Measurements from ENCODE around the gene UBN1. TPM values are rescaled to one million over a fixed set of nuclear protein-coding genes. Genes with fewer than 3 reads are reported as not detected.
"Not testable (repeated sequence)": the region's sequence is repeated elsewhere in the genome, so short reads cannot be mapped to it uniquely, and the experiment has no call there.

UBN1 gene
- total RNA-seq, 4 donors from 2014 or later = 12.3 to 22.7 (median 19.6) TPM

DNA sequence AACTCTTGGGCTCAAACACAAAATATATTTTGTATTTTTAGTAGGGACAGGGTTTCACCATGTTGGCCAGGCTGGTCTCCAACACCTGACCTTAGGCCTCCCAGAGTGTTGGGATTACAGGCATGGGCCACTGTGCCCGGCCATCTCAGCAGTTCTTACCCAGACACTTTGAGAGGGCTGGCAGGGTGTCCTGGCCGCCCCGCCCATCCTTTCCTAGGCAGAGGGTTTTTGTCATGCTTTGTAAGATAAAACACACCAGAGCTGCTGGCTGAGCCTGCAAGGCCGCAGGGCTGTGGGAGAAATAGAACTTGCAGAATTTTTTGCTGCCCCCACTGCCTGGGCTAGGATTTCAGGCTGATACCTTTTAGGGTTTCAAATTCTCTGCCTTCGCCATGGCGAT, 80.9 kb downstream of the UBN1 start:
- Histone ChIP-seq H3K9me3 (peaks cover 0 to 4% (median 0%) of the 10 kb centered on the region in 3 donors), H3K27ac (peak overlapping the region; percentile 14 to 97 (median 90)), H3K4me3 (no peak overlapping the region), H3K4me1 (peaks cover 20 to 95% (median 50%) of the 10 kb centered on the region in 3 donors), H3K36me3 (peaks cover 0 to 62% (median 6%) of the 10 kb centered on the region in 3 donors), H3K27me3 (peaks cover 0 to 3% (median 0%) of the 10 kb centered on the region in 4 donors)
- DNase-seq = no peak
- intact Hi-C loops (cut with DNase I) = no loop called here
- WGBS, 2 donors = 71 to 83% methylated on average over 4 to 6 of the region's 6 CpGs
- TF ChIP-seq POLR2A (IDR thresholded peaks at IDR 0.05) = no peak
- TF ChIP-seq, protein P1, sequence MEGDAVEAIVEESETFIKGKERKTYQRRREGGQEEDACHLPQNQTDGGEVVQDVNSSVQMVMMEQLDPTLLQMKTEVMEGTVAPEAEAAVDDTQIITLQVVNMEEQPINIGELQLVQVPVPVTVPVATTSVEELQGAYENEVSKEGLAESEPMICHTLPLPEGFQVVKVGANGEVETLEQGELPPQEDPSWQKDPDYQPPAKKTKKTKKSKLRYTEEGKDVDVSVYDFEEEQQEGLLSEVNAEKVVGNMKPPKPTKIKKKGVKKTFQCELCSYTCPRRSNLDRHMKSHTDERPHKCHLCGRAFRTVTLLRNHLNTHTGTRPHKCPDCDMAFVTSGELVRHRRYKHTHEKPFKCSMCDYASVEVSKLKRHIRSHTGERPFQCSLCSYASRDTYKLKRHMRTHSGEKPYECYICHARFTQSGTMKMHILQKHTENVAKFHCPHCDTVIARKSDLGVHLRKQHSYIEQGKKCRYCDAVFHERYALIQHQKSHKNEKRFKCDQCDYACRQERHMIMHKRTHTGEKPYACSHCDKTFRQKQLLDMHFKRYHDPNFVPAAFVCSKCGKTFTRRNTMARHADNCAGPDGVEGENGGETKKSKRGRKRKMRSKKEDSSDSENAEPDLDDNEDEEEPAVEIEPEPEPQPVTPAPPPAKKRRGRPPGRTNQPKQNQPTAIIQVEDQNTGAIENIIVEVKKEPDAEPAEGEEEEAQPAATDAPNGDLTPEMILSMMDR (IDR thresholded peaks at IDR 0.05) = no peak

DNA sequence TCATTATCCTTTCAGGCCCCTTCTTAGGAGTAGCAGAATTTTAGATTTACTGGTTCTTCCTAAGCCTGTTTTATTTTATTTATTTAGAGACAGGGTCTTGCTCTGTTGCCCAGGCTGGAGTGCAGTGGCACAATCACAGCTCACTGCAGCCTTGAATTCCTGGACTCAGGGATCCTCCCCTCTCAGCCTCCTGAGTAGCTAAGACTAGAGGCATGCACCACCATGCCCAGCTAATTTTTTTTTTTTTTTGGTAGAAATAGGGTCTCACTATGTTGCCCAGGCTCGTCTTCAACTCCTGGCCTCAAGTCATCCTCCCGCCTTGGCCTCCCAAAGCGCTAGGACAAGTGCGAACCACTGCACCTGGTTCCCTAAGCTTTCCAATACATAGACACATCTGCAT, 82.3 kb downstream of the UBN1 start:
- H3K9me3 ChIP-seq; H3K27me3 ChIP-seq; DNase-seq; intact Hi-C loops (cut with DNase I): not testable (repeated sequence)
- Histone ChIP-seq H3K4me1 (peaks cover 23 to 95% (median 45%) of the 10 kb centered on the region in 3 donors), H3K27ac (peak overlapping the region in 3 of 4 donors; percentile 83 to 97 (median 97)), H3K4me3 (peak overlapping the region in 1 of 4 donors; percentile 86), H3K36me3 (peaks cover 0 to 67% (median 3%) of the 10 kb centered on the region in 3 donors)
- 83 to 91% methylated on average over 4 of the region's 4 CpGs for WGBS, 2 donors

DNA sequence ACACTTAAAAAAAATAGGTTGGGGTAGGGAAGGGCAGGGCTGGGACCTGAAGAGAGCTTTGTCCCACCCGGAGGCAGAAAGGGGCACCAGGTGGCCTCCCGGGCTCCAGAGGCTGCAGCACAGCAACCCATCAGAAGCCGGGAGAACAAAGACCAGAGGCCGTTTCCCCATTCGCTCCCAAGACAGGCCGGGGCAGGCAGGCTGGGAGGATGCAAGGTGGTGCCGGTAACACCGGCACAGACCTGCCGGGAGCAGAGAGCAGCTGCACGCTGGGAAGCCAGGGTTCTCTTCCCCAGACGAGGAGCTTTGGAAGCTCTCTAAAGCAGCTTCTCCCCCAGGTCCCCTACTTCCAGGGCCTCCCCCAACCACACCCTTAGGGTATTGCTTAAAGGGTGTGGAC, 84.1 kb downstream of the UBN1 start:
- Histone ChIP-seq H3K4me3 (peak overlapping the region in 3 of 4 donors; percentile 40 to 94 (median 86)), H3K36me3 (peaks cover 0 to 73% (median 3%) of the 10 kb centered on the region in 3 donors), H3K9me3 (peaks cover 0 to 4% (median 0%) of the 10 kb centered on the region in 3 donors), H3K27me3 (peaks cover 0 to 25% (median 0%) of the 10 kb centered on the region in 4 donors), H3K4me1 (peaks cover 17 to 95% (median 36%) of the 10 kb centered on the region in 3 donors), H3K27ac (peak overlapping the region; percentile 79 to 99 (median 97))
- WGBS, 2 donors = 50 to 52% methylated on average over 2 to 9 of the region's 11 CpGs
- TF ChIP-seq, protein P1 (IDR thresholded peaks at IDR 0.05) = no peak
- TF ChIP-seq POLR2A (IDR thresholded peaks at IDR 0.05) = peak in 1 of 4 donors; percentile 31
- DNase-seq = no peak
- intact Hi-C loops (cut with DNase I) = no loop called here

Other genes starting within 250 kb of the UBN1 start
- gene UBALD1, start 232.6 kb upstream of the UBN1 start, total RNA-seq = 10 to 100 TPM in 1 of 4 donors, 1 to 10 TPM in 3; 5.9 to 17.0 (median 9.6) TPM
- gene MGRN1, start 222.7 kb upstream of the UBN1 start, total RNA-seq = 10 to 100 TPM; 15.8 to 25.6 (median 22.0) TPM
- 10 to 100 TPM; 18.5 to 27.8 (median 21.0) TPM for gene NUDT16L1, start 153.9 kb upstream of the UBN1 start, total RNA-seq
- 10 to 100 TPM in 2 of 4 donors, 1 to 10 TPM in 2; 9.4 to 22.7 (median 11.5) TPM for gene ANKS3, start 113.2 kb upstream of the UBN1 start, total RNA-seq
- under 1 TPM in 3 of 4 donors, not detected in 1; 0.21 to 0.42 (median 0.38) TPM for gene DNAAF8, start 112.9 kb upstream of the UBN1 start, total RNA-seq
- 1 to 10 TPM; 4.5 to 9.7 (median 8.4) TPM for gene ZNF500, start 80.3 kb upstream of the UBN1 start, total RNA-seq
- not detected for gene SEPTIN12, start 59.1 kb upstream of the UBN1 start, total RNA-seq
- 10 to 100 TPM in 1 of 4 donors, 1 to 10 TPM in 2, not detected in 1; 4.8 to 10.2 (median 5.2) TPM for gene SMIM22, start 52.1 kb upstream of the UBN1 start, total RNA-seq
- 10 to 100 TPM; 16.4 to 35.8 (median 31.6) TPM for gene ROGDI, start 44.8 kb upstream of the UBN1 start, total RNA-seq
- 10 to 100 TPM; 31.9 to 47.9 (median 45.8) TPM for gene GLYR1, start 193 bp upstream of the UBN1 start, total RNA-seq
- 1,000 to 10,000 TPM in 2 of 4 donors, 100 to 1,000 TPM in 2; 504 to 1,677 (median 860) TPM for gene PPL, start 89.7 kb downstream of the UBN1 start, total RNA-seq
- 1 to 10 TPM in 1 of 4 donors, under 1 TPM in 3; 0.22 to 5.6 (median 0.49) TPM for gene SEC14L5, start 110.8 kb downstream of the UBN1 start, total RNA-seq
- gene NAGPA, start 186.5 kb downstream of the UBN1 start, total RNA-seq = 10 to 100 TPM; 19.6 to 34.7 (median 26.0) TPM
- gene C16orf89, start 218.5 kb downstream of the UBN1 start, total RNA-seq = 1 to 10 TPM in 3 of 4 donors, under 1 TPM in 1; 0.38 to 4.8 (median 2.4) TPM
- 10 to 100 TPM; 14.9 to 18.7 (median 16.5) TPM for gene ALG1, start 224.4 kb downstream of the UBN1 start, total RNA-seq

Measured in esophagus squamous epithelium (tissue), 5 donors.